ENCODE measurements around the gene SCAF1.

SCAF1 gene

DNA sequence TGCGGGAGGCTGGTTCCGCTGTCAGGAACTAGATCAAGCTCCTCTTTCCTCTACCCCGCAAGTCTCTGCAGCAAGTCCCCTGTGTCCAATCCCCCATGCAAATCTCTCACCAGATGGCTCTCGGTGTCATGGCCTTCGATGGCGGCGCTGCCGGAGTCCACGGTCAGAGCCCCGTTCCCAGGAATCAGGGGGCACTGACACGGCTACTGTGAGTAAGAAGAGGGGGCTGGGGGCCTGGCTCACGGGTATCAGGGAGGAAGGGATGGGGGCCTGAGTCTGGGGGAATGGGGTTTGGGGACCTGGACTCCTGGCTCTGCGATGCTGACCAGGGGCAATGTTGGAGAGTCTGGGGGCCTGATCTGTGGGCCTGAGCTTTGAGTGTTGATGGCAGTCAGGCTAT lies 4.0 kb downstream of the SCAF1 start:
- DNase-seq (ENCODE audit: low read depth in 1 of 2, low spot score in 1 of 2): no peak

DNA sequence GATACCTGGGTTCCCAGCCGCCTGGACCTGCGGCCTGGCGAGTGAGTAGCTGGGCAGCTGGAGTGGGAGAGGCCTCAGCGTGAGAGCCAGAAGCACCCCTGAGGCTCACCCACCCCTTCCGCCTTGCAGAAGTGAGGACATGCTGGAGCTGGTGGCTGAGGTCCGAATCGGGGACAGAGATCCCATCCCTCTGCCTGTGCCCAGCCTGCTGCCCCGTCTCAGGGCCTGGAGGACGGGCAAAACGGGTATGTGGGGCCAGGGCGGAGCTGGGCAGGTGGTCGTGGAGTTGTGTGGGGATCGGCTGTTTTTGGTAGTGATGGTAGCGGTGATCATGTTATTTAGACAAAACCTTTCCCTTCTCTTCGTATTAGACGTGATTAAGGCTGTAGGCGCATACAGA lies 4.6 kb downstream of the SCAF1 start:
- no peak for DNase-seq (ENCODE audit: low read depth in 1 of 2, low spot score in 1 of 2)

DNA sequence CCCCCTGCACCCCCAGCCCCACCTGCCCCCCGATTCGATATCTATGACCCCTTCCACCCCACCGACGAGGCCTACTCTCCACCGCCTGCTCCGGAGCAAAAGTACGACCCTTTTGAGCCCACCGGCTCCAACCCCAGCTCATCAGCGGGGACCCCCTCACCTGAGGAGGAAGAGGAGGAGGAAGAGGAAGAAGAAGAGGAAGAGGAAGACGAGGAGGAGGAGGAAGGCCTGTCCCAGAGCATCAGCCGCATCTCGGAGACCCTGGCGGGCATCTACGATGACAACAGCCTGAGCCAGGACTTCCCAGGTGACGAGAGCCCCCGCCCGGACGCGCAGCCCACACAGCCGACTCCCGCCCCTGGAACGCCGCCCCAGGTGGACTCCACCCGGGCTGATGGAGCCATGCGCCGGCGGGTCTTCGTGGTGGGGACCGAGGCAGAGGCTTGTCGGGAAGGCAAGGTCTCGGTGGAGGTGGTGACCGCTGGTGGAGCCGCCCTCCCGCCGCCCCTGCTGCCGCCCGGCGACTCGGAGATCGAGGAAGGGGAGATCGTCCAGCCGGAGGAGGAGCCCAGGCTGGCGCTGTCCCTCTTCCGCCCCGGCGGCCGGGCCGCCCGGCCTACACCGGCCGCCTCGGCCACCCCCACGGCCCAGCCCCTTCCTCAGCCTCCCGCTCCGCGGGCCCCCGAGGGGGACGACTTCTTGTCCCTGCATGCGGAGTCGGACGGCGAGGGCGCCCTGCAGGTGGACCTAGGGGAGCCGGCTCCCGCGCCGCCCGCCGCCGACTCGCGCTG lies 9.2 kb downstream of the SCAF1 start:
- DNase-seq (ENCODE audit: low read depth in 1 of 2, low spot score in 1 of 2): no peak

DNA sequence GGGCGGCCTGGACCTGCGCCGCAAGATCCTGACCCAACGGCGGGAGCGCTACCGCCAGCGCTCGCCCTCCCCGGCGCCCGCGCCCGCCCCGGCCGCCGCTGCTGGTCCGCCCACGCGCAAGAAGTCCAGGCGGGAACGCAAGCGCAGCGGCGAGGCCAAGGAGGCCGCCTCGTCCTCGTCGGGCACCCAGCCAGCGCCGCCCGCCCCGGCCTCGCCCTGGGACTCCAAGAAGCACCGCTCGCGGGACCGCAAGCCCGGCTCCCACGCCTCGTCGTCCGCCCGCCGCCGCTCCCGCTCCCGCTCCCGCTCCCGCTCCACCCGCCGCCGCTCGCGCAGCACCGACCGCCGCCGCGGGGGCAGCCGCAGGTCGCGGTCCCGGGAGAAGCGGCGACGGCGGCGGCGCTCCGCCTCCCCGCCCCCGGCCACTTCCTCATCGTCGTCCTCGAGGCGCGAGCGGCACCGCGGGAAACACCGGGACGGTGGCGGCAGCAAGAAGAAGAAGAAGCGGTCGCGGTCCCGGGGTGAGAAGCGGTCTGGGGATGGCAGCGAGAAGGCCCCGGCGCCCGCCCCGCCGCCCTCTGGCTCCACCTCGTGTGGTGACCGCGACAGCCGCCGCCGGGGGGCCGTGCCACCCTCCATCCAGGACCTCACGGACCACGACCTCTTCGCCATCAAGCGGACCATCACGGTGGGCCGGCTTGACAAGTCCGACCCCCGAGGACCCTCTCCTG lies 10.0 kb downstream of the SCAF1 start:
- DNase-seq (ENCODE audit: low read depth in 1 of 2, low spot score in 1 of 2): no peak

DNA sequence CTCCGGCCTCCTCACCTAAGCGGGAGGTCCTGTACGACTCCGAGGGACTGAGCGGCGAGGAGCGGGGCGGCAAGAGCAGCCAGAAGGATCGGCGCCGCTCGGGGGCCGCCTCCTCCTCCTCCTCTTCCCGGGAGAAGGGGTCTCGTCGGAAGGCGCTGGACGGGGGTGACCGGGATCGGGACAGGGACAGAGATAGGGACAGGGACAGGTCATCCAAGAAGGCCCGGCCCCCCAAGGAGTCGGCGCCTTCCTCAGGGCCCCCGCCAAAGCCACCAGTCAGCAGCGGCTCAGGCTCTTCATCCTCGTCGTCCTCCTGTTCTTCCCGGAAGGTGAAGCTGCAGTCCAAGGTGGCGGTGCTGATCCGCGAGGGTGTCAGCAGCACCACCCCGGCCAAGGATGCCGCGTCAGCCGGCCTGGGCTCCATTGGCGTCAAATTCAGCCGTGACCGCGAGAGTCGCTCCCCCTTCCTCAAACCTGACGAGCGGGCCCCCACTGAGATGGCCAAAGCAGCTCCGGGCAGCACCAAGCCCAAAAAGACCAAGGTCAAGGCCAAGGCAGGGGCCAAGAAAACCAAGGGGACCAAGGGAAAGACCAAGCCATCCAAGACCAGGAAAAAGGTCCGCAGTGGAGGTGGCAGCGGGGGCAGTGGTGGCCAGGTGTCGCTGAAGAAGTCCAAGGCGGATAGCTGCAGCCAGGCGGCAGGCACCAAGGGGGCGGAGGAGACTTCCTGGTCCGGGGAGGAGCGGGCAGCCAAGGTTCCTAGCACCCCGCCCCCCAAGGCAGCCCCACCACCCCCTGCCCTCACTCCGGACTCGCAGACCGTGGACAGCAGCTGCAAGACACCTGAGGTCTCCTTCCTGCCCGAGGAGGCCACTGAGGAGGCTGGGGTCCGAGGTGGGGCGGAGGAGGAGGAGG lies 10.8 kb downstream of the SCAF1 start:
- no peak for DNase-seq (ENCODE audit: low read depth in 1 of 2, low spot score in 1 of 2)

DNA sequence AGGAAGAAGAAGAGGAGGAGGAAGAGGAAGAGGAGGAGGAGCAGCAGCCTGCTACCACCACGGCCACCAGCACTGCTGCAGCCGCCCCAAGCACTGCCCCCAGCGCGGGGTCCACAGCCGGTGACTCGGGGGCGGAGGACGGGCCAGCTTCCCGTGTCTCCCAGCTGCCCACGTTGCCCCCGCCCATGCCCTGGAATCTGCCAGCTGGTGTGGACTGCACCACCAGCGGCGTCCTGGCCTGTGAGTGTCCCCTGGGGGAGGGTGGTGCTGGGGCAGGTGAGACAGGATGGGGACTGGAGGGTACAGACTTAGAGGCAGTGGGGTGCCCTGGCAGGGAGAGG lies 11.4 kb downstream of the SCAF1 start:
- DNase-seq (ENCODE audit: low read depth in 1 of 2, low spot score in 1 of 2): no peak

DNA sequence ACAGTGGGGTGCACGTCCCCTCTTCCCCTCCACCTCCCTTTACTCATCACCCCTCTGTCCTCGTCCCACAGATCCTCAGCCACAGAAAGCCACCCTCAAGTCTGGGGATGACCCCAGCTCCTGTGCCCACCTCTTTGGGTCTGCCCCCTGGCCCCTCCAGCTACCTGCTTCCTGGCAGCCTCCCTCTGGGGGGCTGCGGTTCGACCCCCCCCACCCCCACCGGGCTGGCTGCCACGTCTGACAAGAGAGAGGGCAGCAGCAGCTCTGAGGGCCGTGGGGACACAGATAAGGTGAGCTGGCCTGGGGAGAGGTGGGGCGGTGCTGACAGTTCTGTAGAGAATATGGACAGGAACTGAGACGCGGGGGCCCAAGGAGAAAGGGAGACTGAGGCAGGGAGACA lies 12.6 kb downstream of the SCAF1 start:
- no peak for DNase-seq (ENCODE audit: low read depth in 1 of 2, low spot score in 1 of 2)

DNA sequence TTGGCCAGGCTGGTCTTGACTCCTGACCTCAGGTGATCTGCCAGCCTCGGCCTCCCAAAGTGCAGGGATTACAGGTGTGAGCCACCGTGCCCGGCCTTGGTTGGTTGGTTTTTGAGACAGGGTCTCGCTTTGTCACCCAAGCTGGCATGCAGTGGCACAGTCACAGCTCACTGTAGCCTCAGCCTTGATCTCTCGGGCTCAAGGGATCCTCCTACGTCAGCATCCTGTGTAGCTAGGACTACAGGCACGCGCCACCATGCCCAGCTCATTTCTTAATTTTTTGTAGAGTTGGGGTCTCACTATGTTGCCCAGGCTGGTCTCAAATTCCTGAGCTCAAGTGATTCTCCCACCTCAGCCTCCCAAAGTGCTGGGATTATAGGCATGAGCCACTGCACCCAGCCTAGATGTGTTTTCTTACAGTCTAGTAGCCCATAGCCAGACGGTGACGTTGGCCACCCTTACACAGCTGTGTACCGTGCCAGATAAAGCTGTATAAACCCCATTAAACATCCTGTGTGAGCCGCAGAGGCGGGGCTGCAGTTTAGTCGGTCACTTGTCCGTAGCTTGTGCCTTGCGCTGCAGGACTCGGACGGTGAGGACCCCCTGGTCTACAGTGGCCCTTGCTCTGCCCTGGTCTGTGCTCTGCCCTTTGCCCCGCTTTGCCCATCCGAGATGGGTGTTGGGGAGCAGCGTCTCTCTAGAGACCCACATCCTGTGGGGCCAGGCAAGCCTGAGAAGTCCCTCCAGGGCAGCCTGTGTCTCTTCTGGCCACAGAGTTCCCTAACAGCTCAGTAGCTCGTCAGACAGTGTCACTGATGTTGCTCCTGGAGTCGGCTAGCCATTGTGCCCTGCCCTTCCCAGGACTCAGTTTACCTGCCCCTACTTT lies 13.8 kb downstream of the SCAF1 start:
- DNase-seq (ENCODE audit: low read depth in 1 of 2, low spot score in 1 of 2): no peak

DNA sequence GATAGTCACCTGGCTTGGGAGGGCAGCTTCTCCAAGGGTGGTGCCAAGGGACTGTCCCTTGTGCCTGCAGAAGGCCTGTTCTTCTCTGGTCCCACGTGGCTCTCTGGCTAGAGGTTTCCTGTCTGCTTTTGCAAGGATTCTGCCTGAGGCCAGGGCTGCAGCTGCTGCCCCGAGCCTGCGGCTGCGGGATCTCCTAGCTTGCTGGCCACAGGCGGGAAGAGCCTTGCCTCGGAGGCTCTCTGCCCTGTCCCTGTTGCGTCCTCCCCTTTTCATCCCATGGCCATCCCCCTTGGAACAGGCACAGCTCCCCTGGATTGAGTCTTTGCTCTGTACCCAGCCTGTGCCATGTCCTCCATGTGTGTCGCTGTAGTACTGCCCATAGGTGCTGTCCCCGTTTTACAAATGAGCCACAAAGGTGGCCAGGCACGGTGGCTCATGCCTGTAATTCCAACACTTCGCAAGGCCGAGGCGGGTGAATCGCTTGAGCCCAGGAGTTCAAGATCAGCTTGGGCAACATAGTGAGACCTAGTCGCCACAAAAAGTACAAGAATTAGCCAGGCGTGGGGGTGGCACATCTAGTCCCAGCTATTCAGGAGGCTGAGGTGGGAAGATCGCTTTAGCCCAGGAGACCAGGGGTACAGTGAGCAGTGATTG lies 14.6 kb downstream of the SCAF1 start:
- no peak for DNase-seq (ENCODE audit: low read depth in 1 of 2, low spot score in 1 of 2)

DNA sequence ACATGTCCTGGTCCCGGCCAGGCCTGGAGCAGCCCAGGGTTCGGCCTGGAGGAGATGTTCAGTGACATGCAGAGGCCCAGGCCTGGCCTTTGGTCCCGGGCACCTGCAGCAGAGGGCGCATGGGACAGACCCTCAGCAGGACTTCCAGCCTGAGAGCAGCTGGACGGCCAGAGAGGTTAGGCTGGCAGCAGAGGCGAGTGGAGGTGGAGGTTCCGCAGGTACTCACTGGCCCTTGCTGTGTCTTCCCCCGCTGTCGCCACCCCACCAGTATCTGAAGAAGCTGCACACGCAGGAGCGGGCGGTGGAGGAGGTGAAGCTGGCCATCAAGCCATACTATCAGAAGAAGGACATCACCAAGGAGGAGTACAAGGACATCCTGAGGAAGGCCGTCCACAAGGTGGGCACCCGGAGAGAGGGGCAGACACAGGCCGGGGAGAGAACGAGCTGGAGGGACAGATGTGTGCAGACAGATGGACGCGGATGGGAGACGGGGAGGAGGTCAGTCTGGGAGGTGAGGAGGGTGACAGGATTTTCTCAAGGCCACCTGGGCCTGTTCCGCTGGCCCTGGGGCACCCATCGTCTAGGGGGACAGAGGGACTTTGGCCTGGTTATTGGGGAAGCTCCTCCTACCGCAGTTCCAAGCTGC lies 15.6 kb downstream of the SCAF1 start:
- DNase-seq (ENCODE audit: low read depth in 1 of 2, low spot score in 1 of 2): no peak

DNA sequence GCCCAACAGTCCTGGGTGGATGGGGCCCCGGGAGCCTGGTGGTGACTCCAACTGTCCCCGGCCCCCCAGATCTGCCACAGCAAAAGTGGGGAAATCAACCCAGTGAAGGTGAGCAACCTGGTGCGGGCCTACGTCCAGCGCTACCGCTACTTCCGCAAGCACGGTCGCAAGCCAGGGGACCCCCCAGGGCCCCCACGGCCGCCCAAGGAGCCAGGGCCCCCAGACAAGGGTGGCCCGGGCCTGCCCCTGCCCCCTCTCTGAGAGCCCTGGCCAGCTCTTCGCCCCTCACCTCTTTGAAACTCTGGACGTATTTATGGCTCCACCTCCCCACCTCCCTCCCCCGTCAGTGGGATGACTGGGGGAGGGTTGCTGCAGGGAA lies 16.1 kb downstream of the SCAF1 start:
- DNase-seq (ENCODE audit: low read depth in 1 of 2, low spot score in 1 of 2): no peak

DNA sequence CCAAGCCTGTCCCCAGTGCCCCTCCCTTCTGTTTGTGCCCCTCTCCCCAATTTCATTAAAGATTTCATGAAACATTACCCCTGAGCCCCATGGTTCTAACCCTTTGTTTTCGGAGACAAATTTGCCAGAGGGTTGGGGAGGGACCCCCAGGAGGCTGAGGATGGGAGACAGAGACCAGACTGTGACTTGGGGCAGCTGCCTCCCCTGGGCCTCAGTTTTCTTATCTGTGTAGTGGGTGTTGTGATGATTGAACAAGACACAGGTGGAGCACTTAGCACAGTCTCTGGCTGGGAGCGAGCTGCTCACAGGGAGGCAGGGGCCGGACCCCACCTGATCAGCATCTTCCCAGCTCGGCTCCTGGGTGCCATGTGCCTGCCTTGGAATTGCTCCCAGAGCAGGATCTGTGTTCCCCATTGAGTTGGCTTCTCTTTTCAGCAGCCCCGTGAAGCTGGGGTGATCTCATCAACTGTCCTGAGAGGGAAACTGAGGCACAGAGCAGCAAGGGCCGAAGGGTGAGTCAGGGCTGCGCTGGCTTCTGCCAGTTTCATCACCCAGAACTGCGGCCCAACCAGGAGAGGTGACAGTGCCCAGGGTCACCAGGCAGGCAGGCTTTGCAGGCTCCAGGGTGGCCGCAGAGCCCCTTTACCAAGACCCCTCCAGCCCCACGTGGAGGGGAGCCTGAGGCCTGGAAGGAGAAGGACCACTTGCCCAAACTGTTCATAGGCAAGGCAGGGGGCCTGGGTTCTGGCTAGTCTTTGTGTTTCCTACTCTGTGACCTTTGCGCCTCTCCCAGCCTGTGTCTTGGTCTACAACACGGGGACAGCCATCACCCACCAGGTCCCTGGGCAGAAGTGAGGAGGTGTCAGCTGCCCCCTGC lies 16.8 kb downstream of the SCAF1 start:
- DNase-seq (ENCODE audit: low read depth in 1 of 2, low spot score in 1 of 2): no peak

DNA sequence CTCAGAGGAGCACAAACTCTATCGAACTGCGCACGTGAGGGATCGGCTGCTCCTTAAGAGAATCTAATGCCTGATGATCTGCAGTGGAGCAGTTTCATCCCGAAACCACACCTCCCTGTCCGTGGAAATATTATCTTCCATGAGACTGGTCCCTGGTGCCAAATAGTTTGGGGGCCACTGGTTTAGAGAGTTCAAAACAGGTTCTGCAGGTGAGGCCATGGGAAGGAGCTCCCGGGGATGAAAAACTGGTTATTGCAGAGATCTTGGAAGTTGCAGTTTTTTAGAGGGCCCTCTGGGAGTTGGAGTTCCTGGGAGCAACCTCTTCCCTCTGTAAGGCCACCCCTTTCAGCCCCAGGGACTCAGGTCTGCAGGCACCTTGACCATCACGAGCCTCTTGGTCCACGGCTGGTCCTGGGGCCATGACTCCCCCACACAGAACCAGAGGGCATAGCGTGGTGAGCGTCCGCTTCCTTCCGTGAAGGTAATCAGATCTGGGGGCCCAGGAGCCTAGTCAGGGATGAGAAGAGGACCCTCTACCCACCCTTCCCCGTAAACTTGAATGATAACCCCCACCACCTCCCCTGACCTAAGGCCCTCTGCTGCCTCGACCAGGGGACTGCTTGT lies 18.4 kb downstream of the SCAF1 start:
- DNase-seq (ENCODE audit: low read depth in 1 of 2, low spot score in 1 of 2): no peak

DNA sequence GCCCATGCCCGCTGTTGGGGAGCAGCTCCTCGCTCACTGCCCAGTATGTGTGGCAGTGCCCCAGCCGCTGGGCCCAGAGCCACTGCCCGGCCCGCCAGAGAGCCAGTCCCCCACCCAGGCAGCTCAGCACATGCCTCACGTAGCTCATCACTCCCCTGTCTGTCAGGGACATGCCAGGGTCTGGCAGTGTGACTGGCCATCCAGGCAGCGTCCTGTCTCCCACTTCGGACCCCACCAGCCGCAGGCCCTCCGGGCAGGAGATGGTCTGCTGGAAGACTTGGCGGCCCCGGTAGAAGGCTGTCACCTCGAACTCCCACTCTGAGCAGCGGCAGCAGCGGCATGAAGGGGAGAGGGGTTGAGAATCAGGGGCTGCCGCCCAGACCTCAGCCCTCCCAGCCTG lies 20.0 kb downstream of the SCAF1 start:
- no peak for DNase-seq (ENCODE audit: low read depth in 1 of 2, low spot score in 1 of 2)

DNA sequence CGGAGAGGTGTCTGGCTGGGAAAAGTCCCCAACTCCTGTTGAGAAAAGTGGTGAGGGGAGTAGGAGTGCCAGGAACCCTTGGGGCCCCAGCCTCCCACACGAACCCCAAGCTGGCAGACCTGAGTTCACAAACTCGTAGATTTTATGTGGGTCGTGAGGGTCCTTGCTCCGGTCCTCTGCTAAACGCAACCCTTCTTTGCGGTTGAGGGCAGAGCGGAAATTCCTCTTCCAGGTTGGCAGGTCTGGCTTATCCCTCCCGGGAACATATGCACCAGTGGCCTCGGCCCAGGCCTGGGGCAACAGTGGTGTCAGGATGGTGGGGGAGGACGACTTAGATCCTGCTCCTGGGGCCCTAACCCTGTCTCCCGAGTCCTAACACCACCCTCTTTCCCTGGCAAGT lies 21.2 kb downstream of the SCAF1 start:
- no peak for DNase-seq (ENCODE audit: low read depth in 1 of 2, low spot score in 1 of 2)

DNA sequence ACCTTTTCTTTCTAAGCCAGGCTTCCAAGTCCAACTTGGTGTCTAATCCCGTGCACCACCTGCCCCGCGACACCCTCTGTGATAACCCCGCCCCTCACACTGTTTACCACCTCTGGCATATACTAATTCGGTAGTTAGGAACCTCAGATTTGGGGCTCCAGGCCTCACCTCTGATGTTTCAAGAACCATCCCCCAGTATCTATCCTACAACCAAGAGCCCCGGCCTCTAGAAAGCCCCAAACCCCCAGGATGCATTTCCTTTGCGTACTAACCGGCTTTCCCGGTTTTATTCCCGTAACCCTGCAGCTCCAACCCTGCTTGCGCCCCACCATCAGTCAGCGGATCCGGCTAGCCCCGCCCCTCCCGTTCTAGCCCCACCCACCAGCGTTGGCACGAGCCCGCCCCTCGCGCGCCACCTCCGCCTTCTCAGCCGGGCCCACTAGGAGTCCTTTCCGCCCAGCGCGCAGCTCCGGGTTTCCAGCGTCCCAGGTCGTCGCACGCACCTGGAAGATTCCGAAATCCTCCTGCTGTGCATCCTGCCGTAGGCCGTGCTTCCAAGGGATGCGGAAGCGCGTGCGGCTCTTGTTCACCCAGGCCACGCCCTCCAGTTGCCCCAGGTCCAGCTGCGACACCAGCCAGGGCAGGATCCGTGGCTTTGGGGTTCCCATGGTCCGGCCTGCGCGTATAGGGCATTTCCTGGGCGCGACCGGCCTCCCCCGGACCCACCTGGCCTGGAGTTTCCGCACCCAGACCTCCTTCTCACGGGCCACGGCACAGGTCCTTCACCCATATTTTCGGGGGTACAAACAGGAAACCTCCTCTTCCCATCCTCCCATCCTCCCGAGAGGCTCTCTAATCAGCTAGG lies 22.4 kb downstream of the SCAF1 start:
- DNase-seq (ENCODE audit: low read depth in 1 of 2, low spot score in 1 of 2): peak; percentile 86 to 95

DNA sequence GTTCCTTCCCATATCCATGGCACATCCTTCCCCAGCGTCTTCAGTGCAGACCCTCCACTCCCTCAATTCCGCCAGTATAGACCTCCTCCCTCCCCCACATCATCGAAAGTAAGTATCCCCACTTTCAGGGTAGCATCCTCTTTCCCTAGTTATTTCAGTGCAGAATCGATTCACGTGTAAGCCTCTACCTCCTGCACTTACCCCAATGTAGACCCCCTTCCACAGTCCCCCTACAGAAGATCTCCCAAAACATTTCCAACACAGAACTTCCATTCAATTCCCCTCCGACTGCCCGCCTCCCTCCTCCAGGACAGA lies 23.0 kb downstream of the SCAF1 start:
- no peak for DNase-seq (ENCODE audit: low read depth in 1 of 2, low spot score in 1 of 2)

Measured in activated T-helper 1 cell treated with anti-CD3 and anti-CD28 coated beads, Interleukin-2, amount 50 U/mL, for 16 hours (primary cell).